H1 (cell line): ENCODE measurements around the gene STXBP4.

Experiments
- CTCF ChIP-seq, 3 experiments: IDR thresholded peaks; 1 replicate in 2 of 3; 2 replicates in 1 of 3; pipeline versions ENCODE4 v1.5.1 to v1.6.1; 2011; ENCODE audit warnings: low read length in 3 of 3, mild to moderate bottlenecking in 3 of 3, inconsistent platforms in 2 of 3, low read depth in 1 of 3, moderate library complexity in 1 of 3; ENCODE audit not compliant: insufficient read depth in 1 of 3; ENCODE audit errors: control extremely low read depth in 1 of 3
- EP300 ChIP-seq, 2 experiments: IDR thresholded peaks; 1 replicate in 1 of 2; 2 replicates in 1 of 2; pipeline ENCODE4 v1.6.1; 2011 to 2012; ENCODE audit warnings: low read depth in 2 of 2, low read length in 2 of 2, mild to moderate bottlenecking in 2 of 2, borderline replicate concordance in 1 of 2, inconsistent platforms in 1 of 2, moderate library complexity in 1 of 2
- EZH2 ChIP-seq: fragments of 200-600 bp; sonication (generic); IDR thresholded peaks from 2 replicates; pipeline ENCODE4 v1.7.1; 2012; ENCODE audit warnings: low read depth, mild to moderate bottlenecking, moderate library complexity, low read length, inconsistent platforms; ENCODE audit not compliant: severe bottlenecking
- KDM5A ChIP-seq: fragments of 200-600 bp; IDR thresholded peaks from 2 replicates; pipeline ENCODE4 v1.7.1; 2012; ENCODE audit warnings: mild to moderate bottlenecking, low read length, inconsistent platforms, mixed read lengths
- MAFK ChIP-seq: IDR thresholded peaks from 2 replicates; pipeline ENCODE4 v1.6.1; 2012; ENCODE audit warnings: low read depth, mild to moderate bottlenecking, improper control_type of control experiment, low read length
- RAD21 ChIP-seq, 2 experiments: IDR thresholded peaks in 1 of 2; conservative IDR thresholded peaks in 1 of 2; 2 replicates each; pipeline ENCODE4 v1.6.1; 2011; ENCODE audit warnings: low read depth in 2 of 2, low read length in 2 of 2, improper control_type of control experiment in 1 of 2, inconsistent platforms in 1 of 2, mild to moderate bottlenecking in 1 of 2, moderate library complexity in 1 of 2
- RBBP5 ChIP-seq: IDR thresholded peaks from 2 replicates; pipeline ENCODE4 v1.7.1; 2012; ENCODE audit warnings: low read depth, mild to moderate bottlenecking, inconsistent platforms, low read length, moderate library complexity, borderline replicate concordance
- YY1 ChIP-seq: IDR thresholded peaks from 2 replicates; pipeline ENCODE4 v1.6.1; 2011; ENCODE audit warnings: low read depth, mild to moderate bottlenecking, low read length
- TF ChIP-seq, protein P1 (sequence below): IDR thresholded peaks from 2 replicates; pipeline ENCODE4 v1.6.1; 2011; ENCODE audit warnings: low read depth, mild to moderate bottlenecking, low read length; ENCODE audit not compliant: insufficient read depth

DNA sequence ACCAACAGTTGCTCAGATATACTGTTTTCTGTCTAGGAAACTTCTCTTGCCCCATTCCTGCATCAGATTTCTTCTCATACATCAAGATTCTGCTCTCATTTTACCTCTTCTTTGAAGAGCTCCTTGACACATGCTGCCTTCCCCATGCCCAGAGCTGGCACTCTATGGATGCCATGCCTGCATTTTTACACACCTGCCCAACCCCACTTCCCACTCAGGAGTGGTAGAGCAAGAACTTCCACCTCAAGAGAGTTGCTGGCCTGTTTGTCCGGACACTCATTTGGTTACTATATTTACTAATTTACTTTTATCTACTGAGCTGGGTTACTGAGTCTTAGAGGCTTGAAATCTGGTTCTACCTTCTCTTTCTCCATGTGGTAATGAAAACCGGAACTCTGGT, 197.9 kb downstream of the STXBP4 start:
- TF ChIP-seq, protein P1, sequence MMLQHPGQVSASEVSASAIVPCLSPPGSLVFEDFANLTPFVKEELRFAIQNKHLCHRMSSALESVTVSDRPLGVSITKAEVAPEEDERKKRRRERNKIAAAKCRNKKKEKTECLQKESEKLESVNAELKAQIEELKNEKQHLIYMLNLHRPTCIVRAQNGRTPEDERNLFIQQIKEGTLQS, result no peak
- TF ChIP-seq CTCF (IDR thresholded peaks at IDR 0.05; ENCODE audit: control extremely low read depth in 1 of 3, insufficient read depth in 1 of 3, low read depth in 1 of 3, low read length in 3 of 3) (no peak), MAFK (no peak), EZH2 (no peak), KDM5A (no peak), EP300 (IDR thresholded peaks at IDR 0.05; ENCODE audit: borderline replicate concordance in 1 of 2, low read depth in 2 of 2, low read length in 2 of 2) (no peak), RAD21 (IDR thresholded peaks at IDR 0.05 in 1 of 2, conservative IDR thresholded peaks at IDR 0.05 in 1 of 2; ENCODE audit: low read depth in 2 of 2, low read length in 2 of 2) (no peak), YY1 (no peak), RBBP5 (no peak)
